ENCODE data around the gene MAGEA11.
"Not testable (repeated sequence)": the region's sequence is repeated elsewhere in the genome, so short reads cannot be mapped to it uniquely, and the experiment has no call there.

Gene MAGEA11

GRCh38 chrX:149721778-149722177 lies 9.9 kb downstream of the MAGEA11 start:
- H4K20me1 ChIP-seq (ENCODE audit: insufficient read depth, low read length): no peaks in the 10 kb centered on the region
- no peak overlapping the region for H3K27ac ChIP-seq (ENCODE audit: low read length)
- TF ChIP-seq EZH2 (optimal IDR thresholded peaks at IDR 0.05; ENCODE audit: low read depth, low read length): no peak
- TF ChIP-seq CTCF (IDR thresholded peaks at IDR 0.05; ENCODE audit: low read length): no peak
- no peak for TF ChIP-seq EZH2phosphoT487 (IDR thresholded peaks at IDR 0.05; ENCODE audit: low read length)
- H3K36me3 ChIP-seq (replicated peaks; ENCODE audit: insufficient read depth, low read length): no peaks in the 10 kb centered on the region
- H3F3A ChIP-seq (ENCODE audit: insufficient read depth, low read length): no peaks in the 10 kb centered on the region
- H3K4me2 ChIP-seq (ENCODE audit: low read depth, low read length): no peak overlapping the region
- H3K4me1 ChIP-seq (ENCODE audit: low read length): no peaks in the 10 kb centered on the region
- H3K9ac ChIP-seq (ENCODE audit: low read length): no peak overlapping the region
- no peak for DNase-seq
- H3K79me2 ChIP-seq (ENCODE audit: low read length): no peaks in the 10 kb centered on the region
- no peaks in the 10 kb centered on the region for H3K27me3 ChIP-seq (replicated peaks; ENCODE audit: insufficient read depth, low read length)
- H3K9me2 ChIP-seq (replicated peaks; ENCODE audit: insufficient read depth, low read length): no peaks in the 10 kb centered on the region
- no peak overlapping the region for H2AFZ ChIP-seq (ENCODE audit: low read length)
- H3K4me3 ChIP-seq (ENCODE audit: low read length): no peak overlapping the region
- H3K9me3 ChIP-seq (replicated peaks; ENCODE audit: insufficient read depth, low read length): no peaks in the 10 kb centered on the region

GRCh38 chrX:149723583-149724118 lies 11.8 kb downstream of the MAGEA11 start:
- not testable (repeated sequence) for DNase-seq; H3K79me2 ChIP-seq (ENCODE audit: low read length); H3K4me1 ChIP-seq (ENCODE audit: low read length); H3K9ac ChIP-seq (ENCODE audit: low read length); H2AFZ ChIP-seq (ENCODE audit: low read length); H4K20me1 ChIP-seq (ENCODE audit: insufficient read depth, low read length); H3K9me2 ChIP-seq (replicated peaks; ENCODE audit: insufficient read depth, low read length); H3F3A ChIP-seq (ENCODE audit: insufficient read depth, low read length); H3K9me3 ChIP-seq (replicated peaks; ENCODE audit: insufficient read depth, low read length); H3K4me2 ChIP-seq (ENCODE audit: low read depth, low read length); H3K27me3 ChIP-seq (replicated peaks; ENCODE audit: insufficient read depth, low read length); H3K27ac ChIP-seq (ENCODE audit: low read length); H3K4me3 ChIP-seq (ENCODE audit: low read length); H3K36me3 ChIP-seq (replicated peaks; ENCODE audit: insufficient read depth, low read length)

- not testable (repeated sequence) for H3K9ac ChIP-seq (ENCODE audit: low read length); H3K4me2 ChIP-seq (ENCODE audit: low read depth, low read length); H3K27me3 ChIP-seq (replicated peaks; ENCODE audit: insufficient read depth, low read length); H3K36me3 ChIP-seq (replicated peaks; ENCODE audit: insufficient read depth, low read length); H2AFZ ChIP-seq (ENCODE audit: low read length); DNase-seq; H3K4me1 ChIP-seq (ENCODE audit: low read length); H4K20me1 ChIP-seq (ENCODE audit: insufficient read depth, low read length); H3K79me2 ChIP-seq (ENCODE audit: low read length); H3K4me3 ChIP-seq (ENCODE audit: low read length); H3K27ac ChIP-seq (ENCODE audit: low read length); H3K9me3 ChIP-seq (replicated peaks; ENCODE audit: insufficient read depth, low read length); H3F3A ChIP-seq (ENCODE audit: insufficient read depth, low read length); H3K9me2 ChIP-seq (replicated peaks; ENCODE audit: insufficient read depth, low read length)
Measured at GRCh38 chrX:149727308-149727707, 15.4 kb downstream of the MAGEA11 start.

GRCh38 chrX:149742269-149742668 lies 30.4 kb downstream of the MAGEA11 start:
- not testable (repeated sequence) for H3K4me1 ChIP-seq (ENCODE audit: low read length); H3K4me3 ChIP-seq (ENCODE audit: low read length); H3K36me3 ChIP-seq (replicated peaks; ENCODE audit: insufficient read depth, low read length); H3K9me3 ChIP-seq (replicated peaks; ENCODE audit: insufficient read depth, low read length); H3K9ac ChIP-seq (ENCODE audit: low read length); H3F3A ChIP-seq (ENCODE audit: insufficient read depth, low read length); H3K27me3 ChIP-seq (replicated peaks; ENCODE audit: insufficient read depth, low read length); H3K79me2 ChIP-seq (ENCODE audit: low read length); DNase-seq; H3K4me2 ChIP-seq (ENCODE audit: low read depth, low read length); H3K27ac ChIP-seq (ENCODE audit: low read length); H3K9me2 ChIP-seq (replicated peaks; ENCODE audit: insufficient read depth, low read length); H2AFZ ChIP-seq (ENCODE audit: low read length); H4K20me1 ChIP-seq (ENCODE audit: insufficient read depth, low read length)

GRCh38 chrX:149746390-149747007 lies 34.6 kb downstream of the MAGEA11 start:
- not testable (repeated sequence) for H4K20me1 ChIP-seq (ENCODE audit: insufficient read depth, low read length); H3K9me2 ChIP-seq (replicated peaks; ENCODE audit: insufficient read depth, low read length); H3K9me3 ChIP-seq (replicated peaks; ENCODE audit: insufficient read depth, low read length); H3K9ac ChIP-seq (ENCODE audit: low read length); H3K27ac ChIP-seq (ENCODE audit: low read length); H3K27me3 ChIP-seq (replicated peaks; ENCODE audit: insufficient read depth, low read length); H3K4me1 ChIP-seq (ENCODE audit: low read length); H2AFZ ChIP-seq (ENCODE audit: low read length); DNase-seq; H3K36me3 ChIP-seq (replicated peaks; ENCODE audit: insufficient read depth, low read length); H3K4me2 ChIP-seq (ENCODE audit: low read depth, low read length); H3K79me2 ChIP-seq (ENCODE audit: low read length); H3F3A ChIP-seq (ENCODE audit: insufficient read depth, low read length); H3K4me3 ChIP-seq (ENCODE audit: low read length)

Data from MM.1S (cell line).